Measurements from ENCODE around the gene GPX5. TPM values are rescaled to one million over a fixed set of nuclear protein-coding genes. Genes with fewer than 3 reads are reported as not detected.

Gene GPX5
- total RNA-seq, 1 donor from 2014 or later, result not detected

DNA sequence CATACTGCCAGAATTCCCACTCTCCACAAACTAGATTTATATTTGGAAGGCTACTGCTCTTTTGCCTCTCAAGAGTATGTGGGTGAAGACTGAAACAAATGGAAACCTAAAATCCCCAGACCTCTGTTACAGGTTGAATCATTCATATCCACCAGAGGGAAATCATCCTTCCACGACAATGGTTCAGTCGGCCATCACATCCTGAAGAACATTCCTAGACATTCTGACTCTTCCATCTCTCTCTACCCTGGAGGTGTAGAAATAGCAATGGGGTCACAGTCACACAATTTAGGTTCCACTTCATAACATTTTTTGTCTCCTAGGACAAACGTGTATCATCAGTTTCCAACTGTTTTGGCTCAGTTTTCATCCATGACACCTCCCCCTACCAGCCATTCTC is 8.6 kb downstream of the GPX5 start:
- no peaks in the 10 kb centered on the region for H3K36me3 Mint-ChIP-seq (ENCODE audit: low read depth)
- H3K4me3 Mint-ChIP-seq (ENCODE audit: unreplicated experiment), result no peak overlapping the region
- no peak overlapping the region for H3K27ac Mint-ChIP-seq (ENCODE audit: unreplicated experiment)
- H3K4me1 Mint-ChIP-seq (ENCODE audit: low read depth), result peaks cover 5% of the 10 kb centered on the region
- DNase-seq (ENCODE audit: low spot score), result no peak
- TF ChIP-seq, protein P1, sequence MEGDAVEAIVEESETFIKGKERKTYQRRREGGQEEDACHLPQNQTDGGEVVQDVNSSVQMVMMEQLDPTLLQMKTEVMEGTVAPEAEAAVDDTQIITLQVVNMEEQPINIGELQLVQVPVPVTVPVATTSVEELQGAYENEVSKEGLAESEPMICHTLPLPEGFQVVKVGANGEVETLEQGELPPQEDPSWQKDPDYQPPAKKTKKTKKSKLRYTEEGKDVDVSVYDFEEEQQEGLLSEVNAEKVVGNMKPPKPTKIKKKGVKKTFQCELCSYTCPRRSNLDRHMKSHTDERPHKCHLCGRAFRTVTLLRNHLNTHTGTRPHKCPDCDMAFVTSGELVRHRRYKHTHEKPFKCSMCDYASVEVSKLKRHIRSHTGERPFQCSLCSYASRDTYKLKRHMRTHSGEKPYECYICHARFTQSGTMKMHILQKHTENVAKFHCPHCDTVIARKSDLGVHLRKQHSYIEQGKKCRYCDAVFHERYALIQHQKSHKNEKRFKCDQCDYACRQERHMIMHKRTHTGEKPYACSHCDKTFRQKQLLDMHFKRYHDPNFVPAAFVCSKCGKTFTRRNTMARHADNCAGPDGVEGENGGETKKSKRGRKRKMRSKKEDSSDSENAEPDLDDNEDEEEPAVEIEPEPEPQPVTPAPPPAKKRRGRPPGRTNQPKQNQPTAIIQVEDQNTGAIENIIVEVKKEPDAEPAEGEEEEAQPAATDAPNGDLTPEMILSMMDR (IDR thresholded peaks at IDR 0.05), result no peak
- peaks cover 25% of the 10 kb centered on the region for H3K27me3 Mint-ChIP-seq (ENCODE audit: low read depth)
- no peaks in the 10 kb centered on the region for H3K9me3 Mint-ChIP-seq (ENCODE audit: low read depth)

DNA sequence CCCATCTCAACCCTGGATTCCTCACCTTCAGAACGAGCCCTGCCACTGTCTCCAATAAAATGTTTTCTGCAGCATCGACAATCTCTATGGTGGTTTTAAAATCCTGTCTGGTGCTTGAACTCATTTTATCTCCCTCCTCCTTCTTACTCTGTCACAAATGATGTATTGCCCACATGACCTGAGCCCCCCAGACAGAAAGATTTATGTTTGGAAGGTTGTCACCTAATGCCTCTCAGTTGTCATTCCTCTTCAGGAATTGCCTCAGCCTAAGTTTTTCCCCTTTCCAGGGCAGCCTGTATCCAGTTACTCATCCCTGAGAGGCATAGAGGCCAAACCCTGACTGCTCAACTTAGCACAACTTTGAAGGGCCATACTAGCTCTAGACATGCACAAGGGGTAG is 9.2 kb downstream of the GPX5 start:
- no peaks in the 10 kb centered on the region for H3K36me3 Mint-ChIP-seq (ENCODE audit: low read depth)
- no peak overlapping the region for H3K4me3 Mint-ChIP-seq (ENCODE audit: unreplicated experiment)
- no peak for DNase-seq (ENCODE audit: low spot score)
- H3K27ac Mint-ChIP-seq (ENCODE audit: unreplicated experiment), result no peak overlapping the region
- peaks cover 22% of the 10 kb centered on the region for H3K27me3 Mint-ChIP-seq (ENCODE audit: low read depth)
- TF ChIP-seq, protein P1 (IDR thresholded peaks at IDR 0.05), result no peak
- H3K9me3 Mint-ChIP-seq (ENCODE audit: low read depth), result no peaks in the 10 kb centered on the region
- H3K4me1 Mint-ChIP-seq (ENCODE audit: low read depth), result peaks cover 5% of the 10 kb centered on the region

DNA sequence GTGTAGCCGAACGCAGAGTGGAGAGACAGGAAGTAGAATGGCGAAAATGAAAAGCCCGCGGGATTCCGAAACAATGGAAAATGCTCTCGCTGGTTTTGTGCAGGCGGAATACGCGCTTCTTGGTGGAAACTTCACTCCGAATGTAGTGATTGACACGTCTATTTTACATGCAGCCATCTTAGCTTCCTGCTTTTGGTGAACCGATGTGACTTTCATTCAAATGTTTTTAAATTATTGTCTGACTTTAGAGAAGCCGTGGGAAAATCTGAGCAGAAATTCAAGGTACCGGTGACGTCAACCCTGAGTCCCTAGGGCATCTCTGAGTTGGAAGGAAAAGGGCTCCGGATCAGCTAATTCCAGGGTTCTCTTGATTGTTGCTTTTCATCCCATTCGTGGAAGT is 11.4 kb downstream of the GPX5 start:
- H3K4me3 Mint-ChIP-seq (ENCODE audit: unreplicated experiment), result peak overlapping the region; percentile 69
- H3K4me1 Mint-ChIP-seq (ENCODE audit: low read depth), result peaks cover 6% of the 10 kb centered on the region
- peaks cover 10% of the 10 kb centered on the region for H3K9me3 Mint-ChIP-seq (ENCODE audit: low read depth)
- TF ChIP-seq, protein P1 (IDR thresholded peaks at IDR 0.05), result no peak
- no peak for DNase-seq (ENCODE audit: low spot score)
- H3K36me3 Mint-ChIP-seq (ENCODE audit: low read depth), result no peaks in the 10 kb centered on the region
- peaks cover 13% of the 10 kb centered on the region for H3K27me3 Mint-ChIP-seq (ENCODE audit: low read depth)
- peak overlapping the region; percentile 5 for H3K27ac Mint-ChIP-seq (ENCODE audit: unreplicated experiment)

DNA sequence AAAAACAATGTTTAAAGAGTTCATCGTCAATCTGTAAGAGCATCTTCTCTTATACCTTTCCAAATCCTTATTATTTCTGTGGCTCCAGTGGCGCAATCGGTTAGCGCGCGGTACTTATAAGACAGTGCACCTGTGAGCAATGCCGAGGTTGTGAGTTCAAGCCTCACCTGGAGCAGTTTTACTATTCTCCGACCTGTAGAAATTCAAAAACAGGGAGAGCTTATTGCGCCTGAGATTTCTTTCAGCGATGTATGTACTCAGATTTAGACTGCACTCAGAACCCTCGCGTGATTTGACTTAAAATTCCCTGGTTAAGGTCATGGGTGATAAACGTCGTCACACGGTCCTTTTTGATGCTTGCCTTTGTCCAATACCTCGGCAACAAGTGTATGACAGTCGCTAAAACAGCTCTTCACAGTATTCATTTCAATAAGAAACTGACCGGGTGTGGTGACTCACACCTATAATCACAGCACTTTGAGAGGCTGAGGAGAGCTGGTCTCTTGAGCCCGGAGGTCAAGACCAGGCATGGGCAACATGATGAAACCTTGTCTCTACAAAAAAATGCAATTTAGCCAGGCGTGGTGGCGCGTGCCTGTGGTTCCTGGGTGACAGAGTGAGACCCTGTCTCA is 11.9 kb downstream of the GPX5 start:
- H3K9me3 Mint-ChIP-seq (ENCODE audit: low read depth), result peaks cover 10% of the 10 kb centered on the region
- H3K27ac Mint-ChIP-seq (ENCODE audit: unreplicated experiment), result no peak overlapping the region
- peak overlapping the region; percentile 69 for H3K4me3 Mint-ChIP-seq (ENCODE audit: unreplicated experiment)
- H3K36me3 Mint-ChIP-seq (ENCODE audit: low read depth), result no peaks in the 10 kb centered on the region
- H3K27me3 Mint-ChIP-seq (ENCODE audit: low read depth), result peaks cover 13% of the 10 kb centered on the region
- TF ChIP-seq, protein P1 (IDR thresholded peaks at IDR 0.05), result no peak
- peaks cover 11% of the 10 kb centered on the region for H3K4me1 Mint-ChIP-seq (ENCODE audit: low read depth)
- no peak for DNase-seq (ENCODE audit: low spot score)

DNA sequence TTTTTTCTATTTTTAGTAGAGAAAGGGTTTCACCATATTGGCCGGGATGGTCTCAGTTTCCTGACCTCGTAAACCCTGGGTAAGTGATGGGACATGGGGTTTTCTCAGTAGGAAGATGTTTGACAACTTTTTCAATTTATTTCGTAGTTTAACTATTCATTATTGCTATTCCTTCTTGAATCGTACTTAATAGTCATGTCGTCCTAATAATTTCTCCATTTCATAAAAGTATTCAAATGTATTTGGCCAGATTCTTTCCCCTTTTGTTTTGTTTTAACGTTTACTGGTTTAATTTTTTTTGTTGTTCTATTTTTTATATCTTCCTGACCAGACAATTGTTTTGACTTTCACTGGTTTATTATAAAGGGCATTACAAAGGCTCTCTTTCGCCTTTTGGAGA is 16.3 kb downstream of the GPX5 start:
- TF ChIP-seq, protein P1 (IDR thresholded peaks at IDR 0.05), result no peak
- no peaks in the 10 kb centered on the region for H3K36me3 Mint-ChIP-seq (ENCODE audit: low read depth)
- no peak overlapping the region for H3K27ac Mint-ChIP-seq (ENCODE audit: unreplicated experiment)
- peaks cover 12% of the 10 kb centered on the region for H3K27me3 Mint-ChIP-seq (ENCODE audit: low read depth)
- no peak for DNase-seq (ENCODE audit: low spot score)
- peaks cover 10% of the 10 kb centered on the region for H3K9me3 Mint-ChIP-seq (ENCODE audit: low read depth)
- peaks cover 24% of the 10 kb centered on the region for H3K4me1 Mint-ChIP-seq (ENCODE audit: low read depth)
- peak overlapping the region; percentile 44 for H3K4me3 Mint-ChIP-seq (ENCODE audit: unreplicated experiment)

Measured in chondrocyte (in vitro differentiated cells).